Spinal cord (tissue), 4 donors: ENCODE results near the gene DHX32. TPM values are rescaled to one million over a fixed set of nuclear protein-coding genes. Genes with fewer than 3 reads are reported as not detected.

Experiments
- polyA plus RNA-seq, 2 donors: library from polyadenylated mRNA; unstranded; fragments of 120-200 nt; gene quantifications; one replicate each; pipeline ENCODE4 v1.2.1, GENCODE V29; 2013; ENCODE audit not compliant: insufficient read length in 2 of 2
- small RNA-seq: library from RNA; depleted of rRNA; stranded (forward); fragments of <200 nt; gene quantifications from one replicate; pipeline ENCODE3, GENCODE V24; 2014; ENCODE audit warnings: low replicate concordance
- total RNA-seq, 2 donors: library from RNA; depleted of rRNA in 1 of 2; stranded (reverse); fragments of 120-200 nt in 1 of 2; fragments of >200 nt in 1 of 2; gene quantifications; one replicate each; pipeline versions ENCODE4 v1.2.3 to v1.2.4, GENCODE V29; 2013 to 2014

Gene DHX32
- total and polyA plus RNA-seq, 4 donors = 18.0 to 29.2 (median 20.9) TPM

Small RNA genes lying within 50 kb of the gene (small RNA-seq; reads per million reads assigned to genes)
- gene MIR4484 (not detected), gene RF00017 (not detected), gene RNU2-42P (not detected)

Other genes with a start within 250 kb of the DHX32 start
- under 1 TPM; 0.40 to 0.77 TPM for gene TEX36, start 198.1 kb downstream of the DHX32 start, total RNA-seq
- gene TEX36, start 198.1 kb downstream of the DHX32 start, polyA plus RNA-seq = not detected
- 10 to 100 TPM; 35.9 to 37.6 TPM for gene EDRF1, start 161.6 kb downstream of the DHX32 start, total RNA-seq
- 10 to 100 TPM; 30.6 to 32.5 TPM for gene EDRF1, start 161.6 kb downstream of the DHX32 start, polyA plus RNA-seq
- under 1 TPM; 0.33 to 0.40 TPM for gene MMP21, start 105.5 kb downstream of the DHX32 start, total RNA-seq
- gene MMP21, start 105.5 kb downstream of the DHX32 start, polyA plus RNA-seq = under 1 TPM; 0.17 to 0.54 TPM
- gene UROS, start 58.0 kb downstream of the DHX32 start, total RNA-seq = 10 to 100 TPM; 61.9 to 80.0 TPM
- 10 to 100 TPM; 86.4 to 88.6 TPM for gene UROS, start 58.0 kb downstream of the DHX32 start, polyA plus RNA-seq
- gene BCCIP, start 57.7 kb downstream of the DHX32 start, total RNA-seq = 10 to 100 TPM; 39.8 to 51.4 TPM
- gene BCCIP, start 57.7 kb downstream of the DHX32 start, polyA plus RNA-seq = 10 to 100 TPM; 68.4 to 77.1 TPM
- 10 to 100 TPM in 1 of 2 donors, 1 to 10 TPM in 1; 3.7 to 19.1 TPM for gene FANK1, start 15.3 kb upstream of the DHX32 start, total RNA-seq
- gene FANK1, start 15.3 kb upstream of the DHX32 start, polyA plus RNA-seq = 10 to 100 TPM in 1 of 2 donors, 1 to 10 TPM in 1; 9.0 to 10.9 TPM